GM12892 (cell line): Measurements from ENCODE around the gene MAPK6.

Experiments
- POLR2A ChIP-seq: IDR thresholded peaks from 2 replicates; pipeline ENCODE4 v1.6.1; 2011; ENCODE audit warnings: low read depth, low read length, control low read depth
- TAF1 ChIP-seq: IDR thresholded peaks from 2 replicates; pipeline ENCODE4 v1.6.1; 2011; ENCODE audit warnings: low read depth, mild to moderate bottlenecking, control low read depth, low read length, borderline replicate concordance

- TF ChIP-seq TAF1 (no peak), POLR2A (no peak)
These were observed 61.0 kb downstream of the MAPK6 start for GRCh38 chr15:52080031-52080430.
